AG04450 (cell line): ENCODE measurements around the gene RETREG2. TPM values are rescaled to one million over a fixed set of nuclear protein-coding genes. Genes with fewer than 3 reads are reported as not detected.

ENCODE experiments used
- CTCF ChIA-PET: fragments of 300-600, 350-600 bp; formaldehyde crosslinking; extraction: SDS; loops from one replicate; lab custom pipeline; 2022; ENCODE audit warnings: antibody characterized with exemption, inconsistent platforms; lab: Charles Lee
- POLR2A ChIA-PET: fragments of 350-600 bp; formaldehyde crosslinking; extraction: SDS; loops from one replicate; lab custom pipeline; 2021; ENCODE audit warnings: antibody characterized with exemption, inconsistent platforms; lab: Yijun Ruan, JAX
- DNase-seq: peaks from one replicate; pipeline ENCODE4 v3.0.0-alpha.2; 2011; ENCODE audit warnings: low read depth, low spot score
- H3K27ac ChIP-seq: one replicate; pipeline ENCODE4 v1.5.1; 2012; ENCODE audit warnings: low read depth, low read length, control low read depth
- H3K27me3 ChIP-seq: one replicate; pipeline ENCODE4 v1.6.0; 2012; ENCODE audit warnings: low read length; ENCODE audit not compliant: control insufficient read depth, insufficient read depth
- H3K4me3 ChIP-seq: 2 replicates; pipeline ENCODE4 v1.5.1; 2011; ENCODE audit warnings: mild to moderate bottlenecking, low read depth, low read length, control low read depth
- H3K9me3 ChIP-seq: 2 replicates; pipeline ENCODE4 v1.5.1; 2012; ENCODE audit warnings: low read length; ENCODE audit not compliant: control insufficient read depth, insufficient read depth
- CTCF ChIP-seq: IDR thresholded peaks from 2 replicates; pipeline ENCODE4 v1.5.1; 2011; ENCODE audit warnings: low read depth, low read length, control low read depth, inconsistent platforms
- polyA plus RNA-seq: library from polyadenylated mRNA; depleted of rRNA; stranded (reverse); fragments of >200 nt; gene quantifications from 2 replicates; pipeline ENCODE4 v1.2.3, GENCODE V29; 2011

RETREG2 gene
- polyA plus RNA-seq, 1 experiment = 71.7 TPM

- 0 out of 2 replicates have a peak overlapping the region, but pooled peaks have one; percentile 94 for H3K4me3 ChIP-seq
- ChIA-PET POLR2A (interaction anchor here (1.4 to 1.5 kb wide), 2 partner anchors 27 to 38 kb away, joined by 3 to 4 read pairs; partner anchors contain the start of gene ZFAND2B), CTCF (interaction anchor here (0.6 to 1.2 kb wide), 3 partner anchors 9 to 115 kb away, joined by 3 to 5 read pairs (median 3); no protein-coding TSS in a partner anchor)
- no peak for DNase-seq
- no peak overlapping the region for H3K27ac ChIP-seq
- no peaks in the 10 kb centered on the region; the same call in 1 of the 2 replicates for H3K9me3 ChIP-seq
- H3K27me3 ChIP-seq = no peaks in the 10 kb centered on the region
- TF ChIP-seq CTCF = no peak
Measured at GRCh38 chr2:219179601-219180465, 1.8 kb downstream of the RETREG2 start.

- POLR2A ChIA-PET = interaction anchor here (1.1 kb wide), 1 partner anchor 16 kb away, joined by 5 read pairs; no protein-coding TSS in a partner anchor
- no peak for TF ChIP-seq CTCF
- no peak for DNase-seq
Measured at GRCh38 chr2:219180961-219181360, 2.9 kb downstream of the RETREG2 start.

GRCh38 chr2:219181531-219181930 is 3.5 kb downstream of the RETREG2 start:
- CTCF ChIA-PET = interaction anchor here (1.0 to 2.0 kb wide), 3 partner anchors 11 to 114 kb away, joined by 3 to 15 read pairs (median 6); partner anchors contain the start of gene SLC23A3

More at GRCh38 chr2:219180961-219181360, 2.9 kb downstream of the RETREG2 start:
- Histone ChIP-seq H3K27ac (no peak overlapping the region), H3K4me3 (no peak overlapping the region), H3K9me3 (no peaks in the 10 kb centered on the region; the same call in 1 of the 2 replicates), H3K27me3 (no peaks in the 10 kb centered on the region)
- CTCF ChIA-PET = interaction anchor here (1.0 to 2.0 kb wide), 3 partner anchors 10 to 114 kb away, joined by 3 to 15 read pairs (median 6); partner anchors contain the start of gene SLC23A3

GRCh38 chr2:219182331-219183150 is 4.5 kb downstream of the RETREG2 start:
- Histone ChIP-seq H3K27me3 (no peaks in the 10 kb centered on the region), H3K27ac (no peak overlapping the region), H3K9me3 (no peaks in the 10 kb centered on the region), H3K4me3 (no peak overlapping the region)
- CTCF ChIA-PET = interaction anchor here (0.7 to 2.0 kb wide), 4 partner anchors 12 to 170 kb away, joined by 3 to 15 read pairs (median 5); partner anchors contain the start of gene SLC23A3
- POLR2A ChIA-PET = interaction anchor here (0.9 kb wide), 1 partner anchor 11 kb away, joined by 3 read pairs; no protein-coding TSS in a partner anchor
- no peak for TF ChIP-seq CTCF
- DNase-seq = no peak

More at GRCh38 chr2:219181531-219181930, 3.5 kb downstream of the RETREG2 start:
- no peak overlapping the region for H3K27ac ChIP-seq
- H3K4me3 ChIP-seq = no peak overlapping the region
- POLR2A ChIA-PET = interaction anchor here (0.6 to 1.1 kb wide), 2 partner anchors 16 to 127 kb away, joined by 4 to 5 read pairs; no protein-coding TSS in a partner anchor
- no peaks in the 10 kb centered on the region for H3K27me3 ChIP-seq
- H3K9me3 ChIP-seq = no peaks in the 10 kb centered on the region; the same call in 1 of the 2 replicates
- TF ChIP-seq CTCF = no peak
- no peak for DNase-seq
